Adrenal gland (tissue), 5 donors: Measurements from ENCODE around the gene PVALEF.

Experiments used
- CTCF ChIP-seq, 6 experiments: fragments of 450-650 bp in 4 of 6; fragments of 200-600 bp in 2 of 6; sonication (generic) in 1 of 6; IDR thresholded peaks; 1 replicate in 5 of 6; 2 replicates in 1 of 6; pipeline versions ENCODE4 v1.5.1 to v1.8.0; 2016 to 2021; ENCODE audit warnings: antibody characterized with exemption in 6 of 6, mild to moderate bottlenecking in 2 of 6, moderate library complexity in 1 of 6
- POLR2A ChIP-seq, 2 donors: fragments of 450-650 bp; IDR thresholded peaks; one replicate each; pipeline ENCODE4 v1.6.1; 2017; ENCODE audit warnings: antibody characterized with exemption in 2 of 2, mild to moderate bottlenecking in 2 of 2, moderate library complexity in 1 of 2
- donor health status: DM: no; HTN: no; CAD: no.

GRCh38 chr17:81143717-81144422 lies 21.4 kb upstream of the PVALEF start:
- TF ChIP-seq CTCF (IDR thresholded peaks at IDR 0.05) (no peak), POLR2A (IDR thresholded peaks at IDR 0.05) (no peak)
